ENCODE results near the gene RAPGEF6.

RAPGEF6 gene

DNA sequence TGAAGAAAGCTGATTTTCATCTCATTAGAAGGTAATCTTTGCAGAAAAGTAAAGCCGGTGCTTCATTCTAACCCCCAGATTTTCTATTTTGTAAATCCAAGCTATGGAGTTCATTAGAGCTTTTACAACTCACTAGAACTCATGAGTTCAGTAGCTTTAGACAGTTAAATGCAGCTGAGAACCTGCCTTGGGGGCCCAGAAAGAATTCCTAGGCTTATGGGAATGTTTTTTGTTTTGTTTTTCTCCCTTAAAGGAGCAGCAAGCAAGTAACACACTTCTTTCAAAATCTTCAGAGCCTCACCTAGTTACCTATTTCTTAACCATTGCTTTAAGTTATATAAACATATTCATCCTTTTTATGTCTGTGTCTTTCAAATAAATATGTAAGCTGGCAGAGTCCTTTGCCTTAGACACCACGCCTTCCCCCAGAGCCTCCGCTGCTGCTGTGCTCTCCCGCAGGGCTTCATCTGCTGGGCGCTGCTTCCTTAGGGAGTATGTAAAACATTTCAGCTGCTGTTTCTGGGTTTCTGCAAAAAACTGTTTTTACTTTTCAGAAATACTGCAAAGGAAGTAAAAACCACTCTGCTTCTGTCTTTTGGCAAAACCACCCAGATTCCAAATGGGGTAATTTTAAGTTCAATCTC is 238.3 kb downstream of the RAPGEF6 start:
- in situ Hi-C loops (cut with HindIII; ENCODE audit: low sequenced_read_pairs) = no loop called here
- no peak for DNase-seq (ENCODE audit: low read depth)
- no peak overlapping the region for H3K4me3 ChIP-seq (ENCODE audit: low read depth, low read length)
- TF ChIP-seq, protein P1, sequence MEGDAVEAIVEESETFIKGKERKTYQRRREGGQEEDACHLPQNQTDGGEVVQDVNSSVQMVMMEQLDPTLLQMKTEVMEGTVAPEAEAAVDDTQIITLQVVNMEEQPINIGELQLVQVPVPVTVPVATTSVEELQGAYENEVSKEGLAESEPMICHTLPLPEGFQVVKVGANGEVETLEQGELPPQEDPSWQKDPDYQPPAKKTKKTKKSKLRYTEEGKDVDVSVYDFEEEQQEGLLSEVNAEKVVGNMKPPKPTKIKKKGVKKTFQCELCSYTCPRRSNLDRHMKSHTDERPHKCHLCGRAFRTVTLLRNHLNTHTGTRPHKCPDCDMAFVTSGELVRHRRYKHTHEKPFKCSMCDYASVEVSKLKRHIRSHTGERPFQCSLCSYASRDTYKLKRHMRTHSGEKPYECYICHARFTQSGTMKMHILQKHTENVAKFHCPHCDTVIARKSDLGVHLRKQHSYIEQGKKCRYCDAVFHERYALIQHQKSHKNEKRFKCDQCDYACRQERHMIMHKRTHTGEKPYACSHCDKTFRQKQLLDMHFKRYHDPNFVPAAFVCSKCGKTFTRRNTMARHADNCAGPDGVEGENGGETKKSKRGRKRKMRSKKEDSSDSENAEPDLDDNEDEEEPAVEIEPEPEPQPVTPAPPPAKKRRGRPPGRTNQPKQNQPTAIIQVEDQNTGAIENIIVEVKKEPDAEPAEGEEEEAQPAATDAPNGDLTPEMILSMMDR (IDR thresholded peaks at IDR 0.05; ENCODE audit: low read depth, low read length, missing control alignments) = no peak

DNA sequence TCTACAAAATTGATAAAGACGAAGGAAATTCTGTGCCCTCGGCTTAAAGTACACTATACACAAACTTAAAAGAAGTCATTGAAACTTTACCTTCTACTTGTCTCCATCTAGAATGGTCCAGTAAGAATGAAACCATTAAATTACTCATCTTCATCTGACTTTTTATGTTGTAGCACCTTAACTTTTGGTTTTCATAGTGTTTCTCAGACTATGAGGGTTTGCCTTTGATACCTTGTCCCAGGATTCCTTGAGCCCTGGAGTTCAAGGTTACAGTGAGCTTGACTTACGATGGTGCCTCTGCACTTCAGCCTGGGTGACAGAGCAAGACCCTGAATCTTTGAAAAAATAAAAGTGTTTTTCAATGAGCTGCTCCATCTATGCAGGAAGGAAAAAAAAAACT is 239.0 kb downstream of the RAPGEF6 start:
- TF ChIP-seq, protein P1 (IDR thresholded peaks at IDR 0.05; ENCODE audit: low read depth, low read length, missing control alignments) = no peak
- no peak overlapping the region for H3K4me3 ChIP-seq (ENCODE audit: low read depth, low read length)
- no peak for DNase-seq (ENCODE audit: low read depth)
- in situ Hi-C loops (cut with HindIII; ENCODE audit: low sequenced_read_pairs) = no loop called here

DNA sequence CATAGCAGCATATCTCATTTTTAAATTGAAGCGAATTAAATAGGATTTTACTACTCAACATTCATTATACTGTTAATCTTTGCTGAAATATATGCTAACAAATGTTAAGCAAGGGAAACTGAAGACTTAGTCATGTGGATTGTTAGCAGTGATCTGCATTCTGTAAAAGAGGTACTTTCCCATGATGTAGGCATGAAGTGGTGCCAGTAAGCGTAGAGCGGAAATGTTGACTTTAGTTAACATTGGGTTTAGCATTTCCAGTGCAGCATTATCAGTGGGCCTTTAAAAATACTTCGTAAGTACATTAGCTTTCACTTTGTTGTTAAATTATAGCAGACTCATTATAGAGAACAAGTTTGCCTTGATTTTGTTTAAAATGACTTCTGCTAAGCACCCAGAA is 240.9 kb downstream of the RAPGEF6 start:
- no peak overlapping the region for H3K4me3 ChIP-seq (ENCODE audit: low read depth, low read length)
- DNase-seq (ENCODE audit: low read depth) = no peak
- TF ChIP-seq, protein P1 (IDR thresholded peaks at IDR 0.05; ENCODE audit: low read depth, low read length, missing control alignments) = no peak
- in situ Hi-C loops (cut with HindIII; ENCODE audit: low sequenced_read_pairs) = no loop called here

DNA sequence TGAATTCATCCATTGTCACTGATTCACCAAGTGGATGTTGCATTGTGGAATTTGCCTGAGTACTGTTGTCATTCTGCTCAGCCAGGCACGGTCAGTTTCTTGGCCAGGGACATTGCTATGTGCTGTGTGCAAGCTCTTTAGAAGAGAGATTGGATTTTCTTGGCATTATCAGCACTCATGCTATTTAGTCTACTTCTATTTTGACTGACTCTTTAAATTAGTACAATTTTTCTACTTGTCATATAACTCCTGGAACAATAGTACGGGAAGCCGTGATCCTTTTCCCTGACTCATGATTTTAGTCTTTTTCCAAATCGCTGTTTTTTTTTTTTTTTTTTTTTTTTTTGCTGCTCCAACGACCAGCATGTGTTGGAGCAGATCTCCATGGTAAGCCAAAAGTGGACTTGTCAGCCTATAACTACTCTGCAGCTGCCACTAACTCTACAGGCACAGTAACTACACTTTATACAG is 241.5 kb downstream of the RAPGEF6 start:
- TF ChIP-seq, protein P1 (IDR thresholded peaks at IDR 0.05; ENCODE audit: low read depth, low read length, missing control alignments) = no peak
- in situ Hi-C loops (cut with HindIII; ENCODE audit: low sequenced_read_pairs) = no loop called here
- DNase-seq (ENCODE audit: low read depth) = no peak
- H3K4me3 ChIP-seq (ENCODE audit: low read depth, low read length) = no peak overlapping the region

DNA sequence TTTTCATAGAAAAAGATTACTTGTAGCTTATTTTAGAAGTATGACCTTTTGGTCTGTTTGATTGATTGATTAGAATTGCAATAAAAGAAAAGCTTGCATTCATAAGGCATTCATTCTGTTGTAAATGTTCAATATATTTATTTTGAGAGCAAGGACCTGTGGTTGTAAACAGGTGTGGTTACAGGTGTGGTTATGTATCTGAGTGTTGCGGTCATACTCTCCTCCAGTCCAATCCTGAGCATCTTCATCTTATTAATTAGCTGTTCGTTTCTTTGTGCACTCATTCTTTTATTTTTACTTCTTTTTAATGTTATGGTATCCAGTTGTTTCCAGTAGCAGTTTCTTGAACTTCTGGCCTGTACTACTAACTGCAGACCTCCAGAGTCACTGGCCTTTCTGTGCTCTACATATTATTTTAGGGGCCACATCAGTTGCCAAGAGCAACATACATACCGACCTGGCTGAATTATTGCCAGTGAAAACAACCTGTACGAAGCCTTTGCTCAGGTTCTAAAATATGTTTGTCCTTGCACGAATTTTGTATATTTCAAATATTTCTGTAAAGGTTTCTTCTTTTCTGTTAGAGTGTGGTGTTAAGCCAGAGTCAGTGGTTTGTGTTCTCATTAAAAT is 242.4 kb downstream of the RAPGEF6 start:
- TF ChIP-seq, protein P1 (IDR thresholded peaks at IDR 0.05; ENCODE audit: low read depth, low read length, missing control alignments) = no peak
- in situ Hi-C loops (cut with HindIII; ENCODE audit: low sequenced_read_pairs) = no loop called here
- no peak overlapping the region for H3K4me3 ChIP-seq (ENCODE audit: low read depth, low read length)
- DNase-seq (ENCODE audit: low read depth) = no peak

DNA sequence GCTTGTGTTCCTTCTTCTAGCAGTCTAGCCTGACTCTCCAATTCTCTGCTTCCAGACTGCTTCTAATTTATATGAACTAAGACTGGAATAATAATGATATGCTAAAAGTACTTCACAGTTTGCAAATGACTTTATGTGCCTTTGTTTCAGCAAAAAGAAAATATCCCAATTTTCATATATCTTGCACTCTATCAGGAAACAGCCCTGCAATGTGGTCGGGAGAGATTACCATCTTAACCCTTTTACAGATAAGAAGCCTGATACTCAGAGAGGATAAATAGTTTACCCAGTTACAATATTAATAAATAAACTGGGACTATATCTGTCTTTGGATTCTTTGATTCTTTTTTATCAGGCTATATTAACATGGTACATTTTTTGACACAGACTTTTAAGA is 245.2 kb downstream of the RAPGEF6 start:
- no peak overlapping the region for H3K4me3 ChIP-seq (ENCODE audit: low read depth, low read length)
- in situ Hi-C loops (cut with HindIII; ENCODE audit: low sequenced_read_pairs) = no loop called here
- no peak for DNase-seq (ENCODE audit: low read depth)
- TF ChIP-seq, protein P1 (IDR thresholded peaks at IDR 0.05; ENCODE audit: low read depth, low read length, missing control alignments) = no peak
